Loucy (cell line): ENCODE results near the gene CDK4.

Source experiments
- H2AFZ ChIP-seq: fragments of 200-600 bp; sonication (generic); 2 replicates; pipeline ENCODE4 v1.6.0; 2016; ENCODE audit warnings: antibody characterized with exemption, mild to moderate bottlenecking, low read length, moderate library complexity
- H3F3A ChIP-seq: fragments of 200-600 bp; 2 replicates; pipeline ENCODE4 v1.6.0; 2016; ENCODE audit warnings: antibody characterized with exemption, low read depth, mild to moderate bottlenecking
- H3K27me3 ChIP-seq: fragments of 200-600 bp; sonication (generic); 2 replicates; pipeline ENCODE4 v1.6.1; 2014; ENCODE audit warnings: low read length, mild to moderate bottlenecking; ENCODE audit not compliant: insufficient read depth, poor library complexity, severe bottlenecking
- H3K36me3 ChIP-seq: fragments of 200-600 bp; sonication (generic); 2 replicates; pipeline ENCODE4 v1.6.1; 2016; ENCODE audit warnings: low read length; ENCODE audit not compliant: insufficient read depth
- H3K4me1 ChIP-seq: fragments of 200-600 bp; sonication (generic); 2 replicates; pipeline ENCODE4 v1.5.1; 2014; ENCODE audit warnings: low read length, mild to moderate bottlenecking; ENCODE audit not compliant: insufficient read depth, poor library complexity, severe bottlenecking
- H3K4me2 ChIP-seq: fragments of 200-600 bp; sonication (generic); 2 replicates; pipeline ENCODE4 v1.6.0; 2014; ENCODE audit warnings: antibody characterized with exemption, low read length, low read depth, mild to moderate bottlenecking; ENCODE audit not compliant: poor library complexity, severe bottlenecking
- H3K4me3 ChIP-seq: fragments of 200-600 bp; sonication (generic); 2 replicates; pipeline ENCODE4 v1.5.1; 2014; ENCODE audit warnings: low read length, mild to moderate bottlenecking, mixed read lengths; ENCODE audit not compliant: poor library complexity, severe bottlenecking
- H3K79me2 ChIP-seq: fragments of 200-600 bp; sonication (generic); 2 replicates; pipeline ENCODE4 v1.6.1; 2014; ENCODE audit warnings: low read length; ENCODE audit not compliant: insufficient read depth
- H3K9ac ChIP-seq: fragments of 200-600 bp; sonication (generic); 2 replicates; pipeline ENCODE4 v1.6.0; 2014; ENCODE audit warnings: mild to moderate bottlenecking, low read depth, low read length, moderate library complexity; ENCODE audit not compliant: poor library complexity, severe bottlenecking
- H3K9me2 ChIP-seq: fragments of 200-600 bp; sonication (generic); replicated peaks from 2 replicates; pipeline ENCODE4 v1.6.1; 2016; ENCODE audit warnings: low read depth, low read length, mixed read lengths
- H3K9me3 ChIP-seq: fragments of 200-600 bp; sonication (generic); 2 replicates; pipeline ENCODE4 v1.6.1; 2014; ENCODE audit warnings: mild to moderate bottlenecking, antibody characterized with exemption, low read length, low read depth; ENCODE audit not compliant: insufficient read depth
- H4K20me1 ChIP-seq: fragments of 200-600 bp; sonication (generic); 2 replicates; pipeline ENCODE4 v1.6.0; 2014; ENCODE audit warnings: antibody characterized with exemption, low read length, mild to moderate bottlenecking; ENCODE audit not compliant: insufficient read depth, poor library complexity, severe bottlenecking
- CTCF ChIP-seq: fragments of 200-600 bp; sonication (generic); conservative IDR thresholded peaks from 2 replicates; pipeline ENCODE4 v1.5.1; 2014; ENCODE audit warnings: mild to moderate bottlenecking, antibody characterized with exemption, low read length
- EZH2phosphoT487 ChIP-seq: fragments of 200-600 bp; IDR thresholded peaks from 2 replicates; pipeline ENCODE4 v1.6.1; 2018; ENCODE audit warnings: antibody characterized with exemption, mild to moderate bottlenecking, moderate library complexity, borderline replicate concordance

The CDK4 gene

GRCh38 chr12:57740656-57741412, 11.3 kb downstream of the CDK4 start:
- peaks cover 61% of the 10 kb centered on the region for H3K79me2 ChIP-seq

DNA sequence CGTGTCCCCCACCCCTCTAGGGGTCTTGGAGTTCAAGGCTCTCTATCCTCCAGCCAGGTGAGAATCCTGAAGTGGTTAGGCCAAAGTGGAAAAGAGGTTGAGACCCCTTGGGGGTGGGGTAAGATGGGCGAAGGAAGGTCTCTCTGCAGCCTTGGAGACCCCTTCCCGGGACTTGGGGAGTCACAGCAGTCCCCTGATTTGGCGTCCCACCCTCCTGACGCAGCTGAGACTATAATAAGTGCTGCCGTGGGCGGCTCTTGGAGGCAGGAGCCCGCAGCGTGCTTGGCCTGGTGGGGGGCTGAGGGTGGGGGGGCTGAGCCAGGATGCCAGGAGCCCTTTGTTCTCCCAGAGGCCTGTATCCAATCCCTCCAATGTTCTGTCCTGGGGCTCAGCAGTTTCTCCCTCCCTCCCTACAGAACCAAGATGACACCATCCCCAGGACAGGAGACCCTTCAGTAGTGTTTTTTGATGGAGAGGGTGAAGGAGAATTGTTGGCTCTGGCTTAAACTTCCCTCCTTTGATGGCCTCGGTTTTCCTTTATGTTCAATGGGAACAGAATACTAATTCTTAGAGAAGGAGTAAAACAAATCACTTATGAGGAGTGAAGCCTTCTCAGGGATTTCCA, 12.1 kb downstream of the CDK4 start:
- Histone ChIP-seq H3K79me2 (peaks cover 67% of the 10 kb centered on the region), H3F3A (no peaks in the 10 kb centered on the region), H4K20me1 (peaks cover 48% of the 10 kb centered on the region), H3K4me1 (peaks cover 31% of the 10 kb centered on the region), H3K27me3 (no peaks in the 10 kb centered on the region), H3K9ac (peak overlapping the region; percentile 75), H3K9me2 (no peaks in the 10 kb centered on the region), H2AFZ (no peak overlapping the region), H3K4me3 (peak overlapping the region; percentile 80), H3K4me2 (peak overlapping the region; percentile 95), H3K36me3 (peaks cover 2% of the 10 kb centered on the region; the same call in 1 of the 2 replicates), H3K9me3 (no peaks in the 10 kb centered on the region)
- TF ChIP-seq EZH2phosphoT487 (no peak), CTCF (no peak)

More at GRCh38 chr12:57740656-57741412, 11.3 kb downstream of the CDK4 start:
- H3K4me3 ChIP-seq, result peak overlapping the region; percentile 80
- H2AFZ ChIP-seq, result no peak overlapping the region
- no peaks in the 10 kb centered on the region for H3F3A ChIP-seq
- H3K27me3 ChIP-seq, result no peaks in the 10 kb centered on the region
- no peaks in the 10 kb centered on the region for H3K9me2 ChIP-seq
- no peaks in the 10 kb centered on the region for H3K36me3 ChIP-seq
- no peaks in the 10 kb centered on the region for H3K9me3 ChIP-seq
- peak overlapping the region; percentile 95 for H3K4me2 ChIP-seq
- peaks cover 31% of the 10 kb centered on the region for H3K4me1 ChIP-seq
- peaks cover 44% of the 10 kb centered on the region for H4K20me1 ChIP-seq
- H3K9ac ChIP-seq, result peak overlapping the region; percentile 75
- TF ChIP-seq CTCF (no peak), EZH2phosphoT487 (no peak)

DNA sequence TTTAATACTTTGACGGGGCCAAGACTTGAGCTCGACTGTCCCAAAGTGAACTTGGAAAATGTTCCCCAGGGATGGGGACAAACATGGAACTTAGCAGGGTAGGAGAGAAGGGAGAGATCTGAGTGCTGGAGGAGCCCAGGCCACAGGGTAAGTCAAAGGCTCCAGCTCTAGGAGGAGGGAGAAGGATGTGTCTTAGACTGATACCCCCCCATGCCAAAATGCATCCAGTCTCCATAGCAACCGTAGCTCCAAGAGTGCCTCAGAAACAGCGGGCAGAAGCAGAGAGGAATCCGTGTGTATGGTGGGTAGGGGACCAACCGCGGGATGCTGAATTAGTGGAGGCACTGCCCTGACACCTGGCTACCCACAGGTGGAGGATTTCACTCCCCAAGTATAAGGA, 12.7 kb downstream of the CDK4 start:
- no peaks in the 10 kb centered on the region for H3K27me3 ChIP-seq
- no peaks in the 10 kb centered on the region for H3K9me3 ChIP-seq
- peaks cover 71% of the 10 kb centered on the region for H3K79me2 ChIP-seq
- H3K36me3 ChIP-seq, result peaks cover 9% of the 10 kb centered on the region; the same call in 1 of the 2 replicates
- H3K4me3 ChIP-seq, result peak overlapping the region; percentile 80
- peaks cover 48% of the 10 kb centered on the region for H4K20me1 ChIP-seq
- H3K9me2 ChIP-seq, result no peaks in the 10 kb centered on the region
- H2AFZ ChIP-seq, result no peak overlapping the region
- H3K4me2 ChIP-seq, result peak overlapping the region; percentile 95
- peak overlapping the region; percentile 75 for H3K9ac ChIP-seq
- H3F3A ChIP-seq, result no peaks in the 10 kb centered on the region
- peaks cover 29% of the 10 kb centered on the region for H3K4me1 ChIP-seq
- TF ChIP-seq EZH2phosphoT487 (no peak), CTCF (no peak)
